Astrocyte (in vitro differentiated cells and primary cell): ENCODE results near the gene G6PC3. TPM values are rescaled to one million over a fixed set of nuclear protein-coding genes. Genes with fewer than 3 reads are reported as not detected.

Experiments used
- DNase-seq: peaks from one replicate; pipeline ENCODE4 v3.0.0-alpha.2; 2010; ENCODE audit warnings: low read depth
- FAIRE-seq: peaks from 2 replicates; lab custom pipeline; 2011; peaks lifted over from hg19 to GRCh38; lab: Jason Lieb, UNC
- H2AFZ ChIP-seq: 2 replicates; pipeline ENCODE4 v1.6.0; 2012; ENCODE audit warnings: low read depth, low read length, inconsistent platforms
- H3K27ac ChIP-seq: 2 replicates; pipeline ENCODE4 v1.5.1; 2011; ENCODE audit warnings: low read depth, low read length, inconsistent platforms
- H3K27me3 ChIP-seq: 2 replicates; pipeline ENCODE4 v1.6.0; 2011; ENCODE audit warnings: low read length, inconsistent platforms; ENCODE audit not compliant: insufficient read depth
- H3K36me3 ChIP-seq: 2 replicates; pipeline ENCODE4 v1.5.1; 2011; ENCODE audit warnings: low read length, inconsistent platforms; ENCODE audit not compliant: insufficient read depth
- H3K4me1 ChIP-seq: 2 replicates; pipeline ENCODE4 v1.5.1; 2011; ENCODE audit warnings: low read length, inconsistent platforms; ENCODE audit not compliant: insufficient read depth
- H3K4me2 ChIP-seq: 2 replicates; pipeline ENCODE4 v1.6.0; 2012; ENCODE audit warnings: low read length, inconsistent platforms
- H3K4me3 ChIP-seq: 2 replicates; pipeline ENCODE4 v1.5.1; 2011; ENCODE audit warnings: low read depth, mild to moderate bottlenecking, low read length, inconsistent platforms; ENCODE audit not compliant: insufficient read depth
- H3K79me2 ChIP-seq: 2 replicates; pipeline ENCODE4 v1.6.0; 2012; ENCODE audit warnings: mild to moderate bottlenecking, low read length, inconsistent platforms; ENCODE audit not compliant: insufficient read depth
- H3K9ac ChIP-seq: 2 replicates; pipeline ENCODE4 v1.6.0; 2012; ENCODE audit warnings: mild to moderate bottlenecking, low read length, inconsistent platforms
- H3K9me3 ChIP-seq: 2 replicates; pipeline ENCODE4 v1.5.1; 2012; ENCODE audit warnings: low read depth, mild to moderate bottlenecking, low read length, inconsistent platforms; ENCODE audit not compliant: insufficient read depth
- H4K20me1 ChIP-seq: 2 replicates; pipeline ENCODE4 v1.6.0; 2012; ENCODE audit warnings: low read length, inconsistent platforms; ENCODE audit not compliant: insufficient read depth
- H3K27ac Mint-ChIP-seq: one replicate; pipeline ENCODE4 v1.8.0; 2021; ENCODE audit warnings: mild to moderate bottlenecking, mixed read lengths; ENCODE audit not compliant: unreplicated experiment
- H3K27me3 Mint-ChIP-seq: one replicate; pipeline ENCODE4 v1.8.0; 2021; ENCODE audit warnings: low read depth, mixed read lengths; ENCODE audit not compliant: unreplicated experiment
- H3K36me3 Mint-ChIP-seq: one replicate; pipeline ENCODE4 v1.8.0; 2021; ENCODE audit warnings: low read depth, mixed read lengths; ENCODE audit not compliant: unreplicated experiment
- H3K4me1 Mint-ChIP-seq: one replicate; pipeline ENCODE4 v1.8.0; 2021; ENCODE audit warnings: low read depth, mixed read lengths; ENCODE audit not compliant: unreplicated experiment
- H3K4me3 Mint-ChIP-seq: one replicate; pipeline ENCODE4 v1.8.0; 2021; ENCODE audit warnings: mild to moderate bottlenecking, moderate library complexity, mixed read lengths; ENCODE audit not compliant: unreplicated experiment
- H3K9me3 Mint-ChIP-seq: one replicate; pipeline ENCODE4 v1.8.0; 2021; ENCODE audit warnings: mild to moderate bottlenecking, mixed read lengths; ENCODE audit not compliant: unreplicated experiment
- EZH2 ChIP-seq: IDR thresholded peaks from 2 replicates; pipeline ENCODE4 v1.6.1; 2012; ENCODE audit warnings: mild to moderate bottlenecking, low read length, inconsistent platforms; ENCODE audit not compliant: insufficient read depth
- total RNA-seq: library from RNA; stranded (reverse); gene quantifications from 2 replicates; pipeline ENCODE4 v1.2.1, GENCODE V29; 2021
- TF ChIP-seq, protein P1 (sequence below): IDR thresholded peaks from 2 replicates; pipeline ENCODE4 v1.5.1; 2011; ENCODE audit warnings: low read depth, mild to moderate bottlenecking, inconsistent platforms, low read length, moderate library complexity; ENCODE audit not compliant: insufficient read depth

G6PC3 gene
- total RNA-seq, 1 donor from 2014 or later = 94.5 TPM

DNA sequence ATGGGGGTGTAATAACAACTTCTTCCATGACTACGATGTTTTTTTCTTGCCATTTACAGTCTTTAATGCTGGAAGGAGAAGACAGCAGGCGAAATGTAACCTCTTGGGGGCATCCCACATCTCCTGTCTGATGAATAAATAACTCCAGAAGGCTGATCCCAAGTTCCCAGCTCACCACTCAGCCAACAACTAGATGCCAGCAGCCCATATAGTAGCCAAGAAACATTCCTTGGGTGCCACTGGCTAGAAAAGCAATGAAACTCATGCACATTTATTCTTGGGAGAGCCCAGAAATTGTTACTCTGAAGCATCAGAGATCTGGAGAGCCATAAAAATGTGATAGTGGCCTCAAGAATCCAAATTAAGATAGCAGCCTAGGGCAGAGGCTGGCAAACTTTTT is 33.1 kb upstream of the G6PC3 start:
- no peak overlapping the region for H2AFZ ChIP-seq
- peaks cover 42% of the 10 kb centered on the region for H3K79me2 ChIP-seq
- Mint-ChIP-seq H3K4me3 (no peak overlapping the region), H3K36me3 (peaks cover 16% of the 10 kb centered on the region), H3K4me1 (peaks cover 22% of the 10 kb centered on the region), H3K27ac (no peak overlapping the region), H3K27me3 (no peaks in the 10 kb centered on the region), H3K9me3 (no peaks in the 10 kb centered on the region)
- peaks cover 3% of the 10 kb centered on the region for H3K4me1 ChIP-seq
- TF ChIP-seq, protein P1, sequence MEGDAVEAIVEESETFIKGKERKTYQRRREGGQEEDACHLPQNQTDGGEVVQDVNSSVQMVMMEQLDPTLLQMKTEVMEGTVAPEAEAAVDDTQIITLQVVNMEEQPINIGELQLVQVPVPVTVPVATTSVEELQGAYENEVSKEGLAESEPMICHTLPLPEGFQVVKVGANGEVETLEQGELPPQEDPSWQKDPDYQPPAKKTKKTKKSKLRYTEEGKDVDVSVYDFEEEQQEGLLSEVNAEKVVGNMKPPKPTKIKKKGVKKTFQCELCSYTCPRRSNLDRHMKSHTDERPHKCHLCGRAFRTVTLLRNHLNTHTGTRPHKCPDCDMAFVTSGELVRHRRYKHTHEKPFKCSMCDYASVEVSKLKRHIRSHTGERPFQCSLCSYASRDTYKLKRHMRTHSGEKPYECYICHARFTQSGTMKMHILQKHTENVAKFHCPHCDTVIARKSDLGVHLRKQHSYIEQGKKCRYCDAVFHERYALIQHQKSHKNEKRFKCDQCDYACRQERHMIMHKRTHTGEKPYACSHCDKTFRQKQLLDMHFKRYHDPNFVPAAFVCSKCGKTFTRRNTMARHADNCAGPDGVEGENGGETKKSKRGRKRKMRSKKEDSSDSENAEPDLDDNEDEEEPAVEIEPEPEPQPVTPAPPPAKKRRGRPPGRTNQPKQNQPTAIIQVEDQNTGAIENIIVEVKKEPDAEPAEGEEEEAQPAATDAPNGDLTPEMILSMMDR = no peak
- no peak for TF ChIP-seq EZH2
- H3K9me3 ChIP-seq = no peaks in the 10 kb centered on the region
- H3K4me3 ChIP-seq = no peak overlapping the region
- H3K4me2 ChIP-seq = no peak overlapping the region
- H3K36me3 ChIP-seq = peaks cover 29% of the 10 kb centered on the region
- FAIRE-seq (no peak), DNase-seq (no peak)
- H3K27me3 ChIP-seq = no peaks in the 10 kb centered on the region
- no peak overlapping the region for H3K9ac ChIP-seq
- peaks cover 68% of the 10 kb centered on the region for H4K20me1 ChIP-seq
- no peak overlapping the region for H3K27ac ChIP-seq

GRCh38 chr17:44038604-44039011 is 31.9 kb upstream of the G6PC3 start:
- FAIRE-seq = no peak

GRCh38 chr17:44039829-44040635 is 30.5 kb upstream of the G6PC3 start:
- H3K9ac ChIP-seq = peak overlapping the region; percentile 33
- peaks cover 39% of the 10 kb centered on the region for H3K4me1 Mint-ChIP-seq
- H3K4me3 ChIP-seq = no peak overlapping the region
- peak; percentile 77 for DNase-seq
- TF ChIP-seq, protein P1 = no peak
- no peak for TF ChIP-seq EZH2
- no peaks in the 10 kb centered on the region for H3K9me3 Mint-ChIP-seq
- peaks cover 8% of the 10 kb centered on the region for H3K36me3 Mint-ChIP-seq
- H3K27ac Mint-ChIP-seq = peak overlapping the region; percentile 92
- no peaks in the 10 kb centered on the region for H3K27me3 Mint-ChIP-seq
- no peak overlapping the region for H2AFZ ChIP-seq
- no peak for FAIRE-seq
- H3K36me3 ChIP-seq = peaks cover 15% of the 10 kb centered on the region
- H3K4me2 ChIP-seq = peak overlapping the region; percentile 1
- no peaks in the 10 kb centered on the region for H3K27me3 ChIP-seq
- peaks cover 64% of the 10 kb centered on the region for H3K79me2 ChIP-seq
- H3K27ac ChIP-seq = peak overlapping the region; percentile 41
- H4K20me1 ChIP-seq = peaks cover 80% of the 10 kb centered on the region
- H3K9me3 ChIP-seq = no peaks in the 10 kb centered on the region
- H3K4me1 ChIP-seq = peaks cover 5% of the 10 kb centered on the region
- peak overlapping the region; percentile 47 for H3K4me3 Mint-ChIP-seq

More at GRCh38 chr17:44038604-44039011, 31.9 kb upstream of the G6PC3 start:
- no peak for DNase-seq
- Mint-ChIP-seq H3K4me1 (peaks cover 28% of the 10 kb centered on the region), H3K27me3 (no peaks in the 10 kb centered on the region), H3K36me3 (peaks cover 15% of the 10 kb centered on the region), H3K4me3 (no peak overlapping the region), H3K9me3 (no peaks in the 10 kb centered on the region), H3K27ac (no peak overlapping the region)
- Histone ChIP-seq H3K9ac (no peak overlapping the region), H3K36me3 (peaks cover 23% of the 10 kb centered on the region), H3K79me2 (peaks cover 52% of the 10 kb centered on the region), H3K4me3 (no peak overlapping the region), H3K4me1 (peaks cover 3% of the 10 kb centered on the region), H2AFZ (no peak overlapping the region), H3K9me3 (no peaks in the 10 kb centered on the region), H3K27ac (no peak overlapping the region), H3K4me2 (no peak overlapping the region), H3K27me3 (no peaks in the 10 kb centered on the region), H4K20me1 (peaks cover 75% of the 10 kb centered on the region)
- TF ChIP-seq EZH2 = no peak
